ENCODE data around the gene ATOX1. TPM values are rescaled to one million over a fixed set of nuclear protein-coding genes. Genes with fewer than 3 reads are reported as not detected.

The ATOX1 gene
- total RNA-seq, 4 donors from 2014 or later: 43.7 to 108 (median 98.5) TPM

- TF ChIP-seq POLR2A (IDR thresholded peaks at IDR 0.05) (no peak), EP300 (IDR thresholded peaks at IDR 0.05) (no peak), CTCF (IDR thresholded peaks at IDR 0.05) (no peak)
- no peak overlapping the region for H3K4me3 ChIP-seq
- H3K27me3 ChIP-seq: no peaks in the 10 kb centered on the region
- peak overlapping the region in 2 of 4 donors; percentile 13 to 67 for H3K27ac ChIP-seq
- DNase-seq (ENCODE audit: low spot score in 2 of 2): no peak
- WGBS, 2 donors: 73 to 76% methylated on average over 2 of the region's 2 CpGs
- peaks cover 0 to 35% (median 4%) of the 10 kb centered on the region in 4 donors for H3K4me1 ChIP-seq
- no peaks in the 10 kb centered on the region for H3K9me3 ChIP-seq
- H3K36me3 ChIP-seq: no peaks in the 10 kb centered on the region
Observed at GRCh38 chr5:151718153-151718552, 40.3 kb downstream of the ATOX1 start.

DNA sequence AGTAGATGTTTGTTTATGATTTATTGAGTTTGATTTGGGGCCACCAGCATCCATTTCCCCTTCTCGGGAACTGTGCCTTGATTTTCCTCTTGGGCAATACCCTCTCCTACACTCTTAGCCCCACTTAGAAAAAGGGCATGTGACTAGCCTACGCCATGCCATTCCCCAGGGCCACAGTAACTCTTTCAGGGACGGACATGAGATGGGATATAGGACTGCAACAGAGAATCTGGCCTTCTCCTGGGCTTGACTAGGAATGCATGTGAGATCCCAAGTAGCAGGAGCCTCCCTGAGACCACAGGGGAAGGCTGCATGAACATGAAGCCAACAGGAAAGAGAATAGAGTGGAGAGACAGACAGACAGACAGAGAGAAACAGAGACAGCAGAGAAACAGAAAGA, 41.0 kb downstream of the ATOX1 start:
- no peak for DNase-seq (ENCODE audit: low spot score in 2 of 2)
- 37 to 44% methylated on average over 3 of the region's 3 CpGs for WGBS, 2 donors
- Histone ChIP-seq H3K36me3 (no peaks in the 10 kb centered on the region), H3K4me3 (no peak overlapping the region), H3K4me1 (peaks cover 0 to 34% (median 4%) of the 10 kb centered on the region in 4 donors), H3K27ac (peak overlapping the region in 1 of 4 donors; percentile 67), H3K9me3 (no peaks in the 10 kb centered on the region), H3K27me3 (no peaks in the 10 kb centered on the region)
- TF ChIP-seq CTCF (IDR thresholded peaks at IDR 0.05): no peak
- TF ChIP-seq EP300 (IDR thresholded peaks at IDR 0.05): no peak
- no peak for TF ChIP-seq POLR2A (IDR thresholded peaks at IDR 0.05)

GRCh38 chr5:151709109-151709735, 49.2 kb downstream of the ATOX1 start:
- DNase-seq (ENCODE audit: low spot score in 2 of 2): no peak
- no peaks in the 10 kb centered on the region for H3K9me3 ChIP-seq
- no peak overlapping the region for H3K4me3 ChIP-seq
- no peak overlapping the region for H3K27ac ChIP-seq
- WGBS, 2 donors: 79 to 83% methylated on average over 13 of the region's 13 CpGs
- no peaks in the 10 kb centered on the region for H3K36me3 ChIP-seq
- no peaks in the 10 kb centered on the region for H3K27me3 ChIP-seq
- TF ChIP-seq POLR2A (IDR thresholded peaks at IDR 0.05) (no peak), EP300 (IDR thresholded peaks at IDR 0.05) (no peak), CTCF (IDR thresholded peaks at IDR 0.05) (no peak)
- no peaks in the 10 kb centered on the region for H3K4me1 ChIP-seq

DNA sequence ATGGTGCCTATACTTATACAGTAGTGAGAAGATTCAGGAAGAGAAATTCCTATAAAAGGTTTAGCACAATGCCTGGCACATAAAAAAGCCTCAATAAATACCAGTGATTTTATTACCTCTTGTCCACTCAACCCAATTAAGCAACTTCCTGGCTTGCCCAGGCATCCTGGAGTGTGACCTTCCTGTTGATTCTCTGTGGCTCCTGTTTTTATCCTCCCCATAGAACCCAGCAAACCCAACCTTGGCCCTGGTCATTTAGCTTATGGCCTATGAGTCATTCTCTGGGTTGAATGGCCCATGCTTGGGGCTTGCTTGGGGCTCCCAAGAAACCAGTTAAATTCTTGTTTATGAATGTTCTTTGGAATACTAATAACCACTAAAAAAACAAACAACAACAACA, 50.3 kb downstream of the ATOX1 start:
- no peak for DNase-seq (ENCODE audit: low spot score in 2 of 2)
- Histone ChIP-seq H3K36me3 (no peaks in the 10 kb centered on the region), H3K4me1 (no peaks in the 10 kb centered on the region), H3K9me3 (no peaks in the 10 kb centered on the region), H3K27ac (no peak overlapping the region), H3K27me3 (no peaks in the 10 kb centered on the region), H3K4me3 (no peak overlapping the region)
- TF ChIP-seq EP300 (IDR thresholded peaks at IDR 0.05) (no peak), CTCF (IDR thresholded peaks at IDR 0.05) (no peak), POLR2A (IDR thresholded peaks at IDR 0.05) (no peak)

- no peaks in the 10 kb centered on the region for H3K36me3 ChIP-seq
- H3K27me3 ChIP-seq: no peaks in the 10 kb centered on the region
- H3K4me3 ChIP-seq: no peak overlapping the region
- H3K9me3 ChIP-seq: no peaks in the 10 kb centered on the region
- no peak for DNase-seq (ENCODE audit: low spot score in 2 of 2)
- H3K4me1 ChIP-seq: no peaks in the 10 kb centered on the region
- peak overlapping the region in 1 of 4 donors; percentile 10 for H3K27ac ChIP-seq
- TF ChIP-seq EP300 (IDR thresholded peaks at IDR 0.05): no peak
- no peak for TF ChIP-seq POLR2A (IDR thresholded peaks at IDR 0.05)
- TF ChIP-seq CTCF (IDR thresholded peaks at IDR 0.05): no peak
- 50 to 69% methylated on average over 2 of the region's 2 CpGs for WGBS, 2 donors
Observed at GRCh38 chr5:151707567-151707966, 50.9 kb downstream of the ATOX1 start.
